SK-N-MC (cell line): ENCODE measurements around the gene CIZ1.

Experiments used
- EZH2 ChIP-seq: fragments of 200-600 bp; sonication (generic); IDR thresholded peaks from one replicate; pipeline ENCODE4 v1.6.1; 2017; ENCODE audit warnings: antibody characterized with exemption
- FOXP2 ChIP-seq: optimal IDR thresholded peaks from 2 replicates; pipeline ENCODE3; 2011; ENCODE audit warnings: mild to moderate bottlenecking, moderate library complexity; ENCODE audit not compliant: insufficient read depth; ENCODE audit errors: extremely low read length, control extremely low read depth
- POLR2AphosphoS5 ChIP-seq: IDR thresholded peaks from 2 replicates; pipeline ENCODE4 v1.6.1; 2012; ENCODE audit warnings: mild to moderate bottlenecking, low read depth, low read length, borderline replicate concordance

DNA sequence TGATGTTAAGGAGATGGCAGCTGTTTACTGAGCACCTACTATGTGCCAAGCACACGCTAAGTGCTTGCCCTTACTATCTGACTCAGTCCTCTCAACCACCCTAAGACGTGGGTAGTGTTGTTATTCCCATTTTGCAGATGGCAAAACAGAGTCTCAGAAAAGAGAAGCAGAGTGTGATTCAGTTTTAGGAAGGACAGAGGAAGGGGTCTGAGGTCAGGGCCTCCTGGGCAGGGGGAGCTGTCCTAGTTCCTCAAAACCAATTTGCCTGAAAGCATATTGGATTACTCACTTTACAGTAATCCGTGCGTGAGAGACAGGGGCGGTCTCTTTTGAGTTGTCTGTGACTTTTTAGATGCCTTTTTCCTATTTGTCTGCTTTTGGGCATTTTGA, 35.0 kb upstream of the CIZ1 start:
- TF ChIP-seq EZH2 (no peak), POLR2AphosphoS5 (no peak), FOXP2 (no peak)
